SW 1271 (cell line): Measurements from ENCODE around the gene FTO.
A peak's percentile ranks its signal among the peaks of the same experiment; 100 is the strongest.

Experiments
- DNase-seq, 2 experiments: peaks; one replicate each; lab custom pipeline; 2025; lab: John Stamatoyannopoulos, UW

The FTO gene

DNA sequence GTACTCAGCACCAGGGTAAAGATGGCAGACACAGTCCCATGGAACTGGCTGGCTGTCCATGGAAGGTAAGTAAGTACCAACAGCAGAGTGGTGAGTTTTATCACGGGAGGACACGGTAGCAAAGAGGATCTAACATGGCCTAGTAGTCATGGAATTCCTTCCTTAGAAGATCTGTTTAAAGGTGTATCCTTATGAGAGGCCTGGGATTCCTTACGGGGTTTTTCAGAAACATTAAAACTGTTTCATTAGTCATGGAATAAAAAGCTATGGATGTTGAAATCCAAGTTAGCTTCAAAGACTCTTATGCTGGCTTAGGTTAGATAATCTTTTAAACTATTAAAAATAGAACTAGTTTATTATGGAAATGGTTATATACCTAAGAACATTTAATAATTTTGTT lies 7.4 kb downstream of the FTO start:
- DNase-seq, result no peak

DNA sequence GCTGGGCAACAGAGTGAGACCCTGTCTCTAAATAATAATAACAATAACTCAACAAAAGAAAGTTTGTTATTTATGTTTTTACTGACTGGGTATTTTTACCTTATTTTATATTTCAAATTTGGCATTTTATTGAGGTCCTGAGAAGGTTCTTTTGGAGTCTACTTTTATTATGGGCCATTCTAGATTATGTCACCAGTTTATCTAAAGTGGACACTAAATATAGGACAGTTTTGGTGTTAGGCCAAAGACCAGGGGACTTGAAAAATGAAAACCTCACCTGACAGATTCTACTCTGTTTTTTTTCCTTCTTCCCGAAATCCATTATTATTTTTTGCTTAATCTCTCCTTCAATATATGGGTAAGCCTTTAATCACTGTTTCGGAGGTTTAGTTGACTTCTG lies 8.1 kb downstream of the FTO start:
- DNase-seq, result no peak

DNA sequence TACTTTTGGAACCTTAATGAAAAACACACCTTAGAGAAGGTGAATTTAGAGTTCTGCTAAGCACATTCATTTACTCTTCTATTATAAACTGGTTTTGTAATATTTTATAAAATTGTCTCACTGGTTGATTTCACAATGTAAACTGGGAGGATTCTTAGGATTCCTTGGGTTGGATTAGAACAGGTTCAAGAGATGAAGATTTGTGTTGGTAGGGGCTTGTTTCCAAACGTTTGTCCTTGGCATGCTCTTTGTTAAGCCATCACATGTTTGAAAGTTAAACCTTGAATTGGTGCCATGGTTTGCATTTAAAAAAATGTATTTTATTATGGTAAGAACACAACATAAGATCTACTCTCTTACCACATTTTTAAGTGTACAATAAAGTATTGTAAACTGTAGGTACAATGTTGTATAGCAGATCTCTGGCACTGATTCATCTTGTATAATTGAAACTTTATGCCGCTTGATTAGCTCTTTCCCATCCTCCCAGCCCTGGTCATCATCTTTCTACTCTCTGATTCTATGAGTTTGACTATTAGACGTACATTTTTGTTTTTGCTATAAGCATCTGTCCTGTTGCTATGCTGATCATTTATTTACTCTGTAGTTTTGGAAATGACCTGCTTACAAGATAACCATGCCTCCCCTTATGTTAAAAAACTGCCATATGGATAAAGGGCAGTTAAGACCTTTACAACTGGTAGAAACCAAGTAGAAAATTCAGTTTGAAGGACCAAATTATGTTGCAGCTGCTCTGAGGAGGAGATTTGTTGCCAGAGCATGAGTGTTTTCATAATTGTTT lies 9.6 kb downstream of the FTO start:
- DNase-seq, result no peak

DNA sequence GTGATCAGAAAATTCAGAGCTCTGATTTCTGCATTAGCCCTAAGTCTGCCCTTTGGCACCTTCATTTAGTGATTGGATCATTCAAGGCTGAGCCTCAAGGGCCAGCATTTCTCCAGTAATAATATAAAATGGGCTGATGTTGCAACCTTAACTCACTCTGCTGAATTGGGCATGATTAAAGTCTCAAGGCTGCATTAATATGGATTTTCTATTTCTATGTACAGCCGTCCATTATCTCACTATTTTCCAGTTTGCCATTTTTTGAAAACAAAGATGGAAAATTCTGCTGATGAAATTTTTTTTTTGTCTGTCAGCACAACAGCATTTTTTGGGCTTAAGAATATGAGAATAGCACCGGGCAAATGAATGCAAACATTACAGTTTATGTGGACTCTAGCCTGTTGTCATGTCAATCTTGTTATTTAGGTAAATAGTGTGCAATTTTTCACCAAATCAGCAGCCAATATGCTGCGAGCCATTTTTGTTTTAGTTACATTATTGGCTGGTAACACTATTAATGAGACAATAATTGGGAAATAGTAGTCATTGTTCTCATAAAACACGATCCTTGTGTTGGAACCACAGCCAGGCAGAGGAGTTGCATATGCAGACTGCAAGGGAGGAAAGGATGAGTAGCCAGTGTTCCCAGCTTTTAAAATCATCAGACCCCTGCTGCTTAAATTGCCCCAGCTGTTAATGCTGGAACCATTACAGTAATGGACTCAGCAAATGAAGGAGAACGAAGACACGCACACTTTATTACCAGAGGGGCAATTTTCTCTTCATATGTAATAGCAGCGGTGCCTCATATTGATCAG lies 10.5 kb downstream of the FTO start:
- no peak for DNase-seq

DNA sequence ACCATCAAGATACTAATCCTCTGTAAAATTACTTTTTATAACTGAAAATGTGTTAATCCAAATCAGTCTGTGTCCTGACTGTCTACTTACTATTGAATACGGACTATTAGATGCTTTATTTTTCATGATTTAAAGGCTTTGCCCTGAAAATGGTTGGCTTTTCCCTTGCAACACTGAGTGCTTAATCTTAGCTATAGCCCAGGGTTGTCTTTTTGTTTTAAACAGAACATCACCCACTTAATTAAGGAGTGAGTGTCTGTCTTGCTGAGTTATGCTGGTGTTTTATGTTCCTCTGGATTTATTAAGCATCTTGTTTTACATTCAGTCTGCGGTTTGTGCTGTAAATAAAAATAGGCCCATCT lies 11.0 kb downstream of the FTO start:
- DNase-seq, result no peak

DNA sequence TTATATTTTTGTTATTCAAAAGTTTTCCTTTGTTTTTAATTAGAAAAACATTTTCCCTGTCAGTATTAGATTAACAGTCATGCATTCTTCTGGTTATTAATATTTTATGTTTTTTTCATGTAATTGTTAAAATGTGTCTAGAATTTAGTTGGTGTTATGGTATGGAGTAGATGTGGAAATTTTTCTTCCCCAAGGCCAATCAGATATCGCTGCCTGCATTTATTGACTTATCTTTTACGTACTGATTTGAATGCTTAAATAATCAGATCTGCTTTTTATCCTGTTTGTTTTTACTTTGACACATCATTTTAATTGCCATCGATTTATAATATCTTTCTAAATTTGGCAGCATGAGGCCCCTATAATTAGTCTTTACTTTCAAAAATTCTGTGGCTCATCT lies 13.6 kb downstream of the FTO start:
- DNase-seq, result no peak

DNA sequence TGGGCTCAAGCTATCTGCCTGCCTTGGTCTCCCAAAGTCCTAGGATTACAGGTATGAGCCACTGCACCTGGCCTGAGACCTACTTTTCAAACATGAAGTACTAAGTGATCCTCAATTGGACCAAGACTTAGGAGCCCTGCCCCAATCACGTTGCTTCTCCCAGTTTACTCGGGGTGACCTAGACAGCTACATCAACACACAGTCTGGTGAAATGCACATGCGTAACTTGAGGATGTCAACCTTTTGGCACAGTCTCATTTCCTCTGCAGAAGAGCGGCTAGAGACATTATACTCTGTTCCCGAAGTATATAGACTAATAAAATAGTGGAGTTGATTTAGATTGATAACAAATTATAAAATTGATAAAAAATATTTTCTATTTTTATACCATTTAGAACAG lies 17.1 kb downstream of the FTO start:
- no peak for DNase-seq

DNA sequence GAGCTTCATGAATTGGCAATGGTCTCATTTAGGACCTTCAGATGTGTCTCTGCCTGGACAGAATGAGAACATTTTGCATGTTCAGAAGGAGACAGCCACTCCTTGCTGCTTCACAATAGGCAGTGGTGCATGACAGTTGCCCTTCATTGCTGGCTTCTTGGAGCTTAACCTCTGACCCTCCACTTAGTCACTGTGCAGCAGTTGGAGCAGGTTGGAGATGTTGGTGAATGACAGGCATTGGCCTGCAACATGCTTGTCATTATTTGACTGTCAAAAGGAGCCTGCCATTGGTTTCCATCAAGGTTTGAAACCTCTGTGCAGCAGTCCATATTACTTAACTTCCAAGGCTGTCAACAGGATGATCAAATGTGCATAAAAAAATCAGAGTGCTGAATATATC lies 22.7 kb downstream of the FTO start:
- no peak for DNase-seq

DNA sequence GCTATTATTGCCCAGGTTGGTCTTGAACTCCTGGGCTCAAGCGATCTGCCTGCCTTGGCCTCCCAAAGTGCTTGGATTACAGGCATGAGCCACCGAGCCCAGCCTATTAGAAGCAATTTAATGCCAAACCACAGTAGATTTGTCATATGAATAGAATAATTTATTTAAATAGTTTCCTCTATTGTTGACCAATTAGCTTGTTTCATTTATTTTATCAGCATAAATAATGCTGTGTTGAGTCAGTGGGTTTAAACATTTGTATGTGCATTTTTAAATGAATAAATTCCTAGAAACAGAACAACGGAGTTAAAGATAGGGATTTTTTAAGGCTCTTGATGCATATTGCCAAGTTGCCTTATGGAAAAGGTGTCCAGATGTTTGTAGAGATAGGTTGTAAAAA lies 26.7 kb downstream of the FTO start:
- no peak for DNase-seq

DNA sequence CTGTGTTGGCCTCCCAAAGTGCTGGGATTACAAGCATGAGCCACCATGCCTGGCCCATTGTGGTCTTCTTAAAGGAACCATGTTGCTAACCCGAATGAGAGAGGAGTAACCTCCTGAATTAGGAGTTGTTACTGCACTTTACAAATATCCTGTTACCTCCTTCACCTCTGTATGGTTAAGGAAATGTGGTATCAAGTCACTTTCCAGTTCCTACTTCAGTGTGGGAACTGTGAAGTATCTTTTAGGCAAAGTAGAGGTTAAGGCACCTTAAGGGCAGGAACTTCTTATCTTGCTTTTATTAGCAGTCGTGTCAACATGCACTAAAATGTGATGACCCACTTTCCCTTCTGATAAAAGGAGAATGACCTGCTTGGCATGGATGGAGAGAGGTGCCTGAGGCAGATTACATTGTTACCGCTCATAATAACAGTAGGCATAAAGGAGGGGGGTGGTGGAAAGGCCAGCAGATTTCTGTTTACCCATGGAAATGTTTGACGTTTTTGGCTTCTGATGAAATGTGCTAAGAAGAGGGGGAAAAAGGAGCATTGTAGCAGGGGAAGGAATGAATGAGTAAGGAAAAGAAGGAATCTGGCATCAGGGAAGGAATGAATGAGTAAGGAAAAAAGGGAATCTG lies 28.5 kb downstream of the FTO start:
- DNase-seq, result no peak

DNA sequence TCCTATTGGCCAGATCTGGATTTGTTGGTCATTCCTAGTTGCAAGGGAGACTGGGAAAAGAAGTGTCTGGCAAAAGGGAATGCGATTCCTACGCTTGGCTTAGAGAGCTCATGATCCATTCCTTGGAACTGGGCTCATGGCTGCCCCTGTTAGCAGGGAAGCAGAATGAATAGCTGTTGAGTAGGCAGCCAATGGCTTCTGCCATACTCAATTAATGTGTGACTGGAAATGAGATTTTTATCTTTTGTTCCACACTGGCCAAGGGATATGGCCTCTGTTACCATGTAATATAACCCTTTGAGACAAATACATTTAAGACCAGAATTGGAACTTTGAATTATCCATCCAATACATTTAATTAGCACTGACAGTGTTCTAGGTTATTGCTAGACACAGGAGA lies 31.0 kb downstream of the FTO start:
- no peak for DNase-seq

DNA sequence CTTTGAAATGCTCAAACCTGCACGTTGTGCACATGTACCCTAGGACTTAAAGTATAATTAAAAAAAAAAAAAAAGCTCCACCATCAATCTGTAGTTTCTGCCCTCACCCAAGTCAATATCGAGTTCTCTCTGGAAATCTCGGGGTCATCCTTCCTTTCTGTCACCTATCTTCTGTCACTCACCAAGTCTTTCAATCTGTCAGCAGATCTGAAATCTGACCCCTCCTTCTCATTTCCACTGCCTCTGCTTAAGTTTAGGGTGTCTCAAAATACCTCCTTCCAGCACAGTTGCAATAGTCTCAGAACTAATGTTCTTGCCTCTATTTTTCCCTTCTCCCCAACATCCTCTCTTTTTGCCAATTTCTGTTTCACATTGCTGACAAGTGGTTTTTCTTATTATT lies 32.3 kb downstream of the FTO start:
- no peak for DNase-seq

DNA sequence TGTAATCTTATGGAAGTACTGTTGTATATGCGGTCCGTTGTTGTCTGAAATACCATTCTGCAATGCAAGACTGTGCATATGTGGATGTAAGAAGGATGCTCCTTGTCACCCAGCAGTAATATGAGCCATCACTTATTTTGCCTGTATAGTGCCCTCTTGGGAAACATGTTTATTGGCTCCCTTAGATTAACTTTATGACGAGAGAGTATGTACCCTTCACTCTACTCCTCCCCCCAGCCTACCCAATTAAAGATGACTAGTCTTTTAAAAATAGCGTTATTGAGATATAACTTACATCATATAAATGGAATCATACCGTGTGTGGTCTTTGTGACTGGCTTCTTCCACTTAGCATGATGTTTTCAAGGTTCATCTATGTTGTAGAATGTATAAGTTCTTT lies 33.6 kb downstream of the FTO start:
- no peak for DNase-seq

DNA sequence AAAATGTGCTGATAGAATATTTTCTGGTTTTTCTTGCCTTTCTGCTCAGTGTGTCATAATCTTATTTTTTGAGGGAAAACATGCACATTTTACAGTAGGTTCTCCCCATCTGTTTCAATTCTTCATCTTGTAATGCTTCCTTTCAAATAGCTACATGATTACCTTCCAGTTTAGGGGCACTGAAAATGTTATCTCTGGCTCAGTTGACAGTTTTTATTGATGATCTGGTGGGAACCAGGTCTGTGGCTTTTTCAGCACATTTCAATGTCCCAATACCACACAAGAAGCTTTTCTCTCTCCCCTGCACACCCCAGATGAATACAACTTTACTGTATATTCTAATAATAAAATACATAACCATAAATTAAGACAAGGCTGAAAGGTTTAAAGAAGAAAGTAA lies 36.5 kb downstream of the FTO start:
- no peak for DNase-seq

DNA sequence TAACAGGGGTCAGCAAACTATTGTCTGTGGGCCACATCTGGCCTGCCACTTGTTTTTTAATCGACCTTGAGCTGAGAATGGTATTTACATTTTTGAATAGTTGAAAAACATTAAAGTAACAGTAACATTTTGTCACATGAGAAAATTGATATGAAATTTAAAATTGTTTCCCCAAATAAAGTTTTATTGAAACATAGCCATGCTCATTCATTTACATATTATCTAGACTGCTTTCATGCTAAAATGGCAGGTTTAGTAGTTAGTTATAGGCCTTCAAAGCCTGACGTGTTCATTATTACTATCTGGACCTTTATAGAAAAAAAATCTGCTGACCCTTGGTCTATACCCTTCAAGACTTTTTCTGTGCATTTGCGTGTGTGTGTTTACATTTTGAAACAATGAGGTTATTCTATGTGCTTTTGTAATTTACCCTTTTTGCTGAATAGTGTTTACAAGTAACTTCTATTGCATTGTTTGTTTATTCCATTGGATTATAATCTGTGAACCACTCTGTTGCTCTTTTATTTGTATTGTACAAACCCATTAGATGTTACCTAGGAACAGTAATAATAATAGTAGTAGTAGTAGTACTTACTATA lies 37.1 kb downstream of the FTO start:
- DNase-seq, result no peak

DNA sequence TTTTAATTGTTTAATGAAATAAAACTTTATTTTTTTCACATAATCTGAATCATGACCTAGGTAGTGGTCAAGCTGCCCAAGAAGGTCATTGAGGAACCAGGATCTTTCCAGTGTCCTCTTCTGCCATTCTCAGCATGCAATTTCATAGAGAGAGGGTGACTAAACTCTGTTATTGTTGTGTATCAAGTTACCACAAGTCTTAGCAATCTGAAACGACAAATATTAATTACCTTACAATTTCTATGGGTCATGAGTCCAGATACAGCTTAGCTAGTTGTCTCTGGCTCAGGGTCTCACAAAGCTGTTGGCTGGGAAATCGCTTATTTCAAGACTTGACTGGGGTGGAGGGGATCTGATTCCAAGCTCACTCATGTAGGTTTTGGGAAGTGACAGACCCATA lies 37.6 kb downstream of the FTO start:
- DNase-seq, result no peak

DNA sequence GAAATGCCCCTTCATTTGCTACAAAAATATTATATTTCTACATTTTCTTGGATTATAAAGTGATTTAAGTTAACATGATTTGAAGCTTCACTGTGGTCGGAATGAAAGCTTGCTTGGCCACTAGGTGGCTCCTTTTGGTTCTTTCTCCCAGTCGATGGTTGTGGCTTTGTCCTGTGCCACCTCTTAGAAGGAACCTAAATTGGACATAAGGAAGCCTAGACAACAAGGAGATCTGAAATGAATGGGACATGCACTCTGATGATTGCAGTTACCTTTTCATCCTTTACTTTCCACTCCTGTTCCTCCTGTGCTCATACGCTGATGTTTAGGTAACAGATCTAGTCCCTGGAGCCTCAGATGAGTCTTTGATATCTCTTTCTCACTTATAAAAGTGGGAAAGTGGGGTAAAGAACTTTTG lies 39.2 kb downstream of the FTO start:
- no peak for DNase-seq

DNA sequence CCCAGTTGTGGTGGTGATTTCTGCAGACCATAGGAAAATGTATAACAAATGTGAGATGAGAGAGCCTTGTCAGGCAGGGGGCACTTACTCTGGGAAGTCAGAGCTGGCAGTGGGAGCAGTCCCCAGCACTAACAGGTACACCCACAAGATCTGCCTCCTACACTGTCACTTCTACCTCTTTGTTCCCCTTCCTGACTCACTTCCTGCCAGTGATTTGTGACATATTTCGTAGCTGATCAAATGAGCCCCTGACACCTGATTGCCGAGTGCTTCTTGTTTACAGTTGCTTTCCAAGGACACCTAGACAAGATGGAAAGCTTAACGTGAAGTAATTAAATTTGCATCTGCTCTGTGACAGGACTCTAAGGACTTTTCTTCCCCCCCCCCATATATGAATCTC lies 40.5 kb downstream of the FTO start:
- no peak for DNase-seq

DNA sequence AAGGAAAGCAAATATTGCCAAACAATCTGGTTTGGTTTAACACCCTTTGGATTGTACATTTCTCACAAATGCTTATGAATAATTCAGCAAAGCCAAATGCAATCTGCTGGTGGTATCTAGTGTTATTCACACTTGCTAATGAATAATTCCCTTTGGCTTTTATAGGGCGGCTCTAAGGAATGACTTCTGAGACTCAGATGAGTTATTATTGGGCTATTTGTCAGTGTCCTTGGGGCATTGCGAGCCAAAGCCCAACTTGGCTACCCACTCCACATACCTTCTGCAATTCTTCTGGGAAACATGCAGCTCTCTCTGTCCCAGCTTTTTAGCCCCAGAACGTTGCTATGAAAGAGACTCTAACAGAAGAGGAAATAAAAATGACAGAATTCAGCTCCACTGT lies 41.1 kb downstream of the FTO start:
- no peak for DNase-seq

DNA sequence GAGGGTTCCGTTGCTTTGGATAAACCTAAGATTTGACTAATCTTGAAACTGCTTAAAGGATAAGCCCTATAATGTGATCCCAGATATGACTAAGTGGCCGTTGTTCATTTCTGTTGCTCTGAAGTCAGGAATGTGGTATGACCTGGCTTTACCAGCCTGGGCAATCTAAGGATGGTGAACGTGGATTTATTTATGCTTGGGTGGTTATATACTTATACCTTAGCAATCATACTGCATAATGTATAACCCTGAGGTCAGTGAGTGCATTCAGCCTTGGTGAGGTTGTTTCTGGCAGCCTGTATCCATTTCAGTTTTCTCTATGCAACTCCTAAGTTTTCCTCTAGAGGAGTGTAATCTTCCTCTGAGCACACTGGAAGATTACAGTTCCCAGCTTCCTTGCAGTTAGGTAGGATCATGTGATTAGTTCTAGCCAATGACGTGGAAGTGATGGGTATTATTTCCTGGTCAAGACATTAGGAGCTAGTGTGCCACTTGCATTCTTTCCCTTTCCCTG lies 41.9 kb downstream of the FTO start:
- peak; percentile 7 to 8 for DNase-seq

DNA sequence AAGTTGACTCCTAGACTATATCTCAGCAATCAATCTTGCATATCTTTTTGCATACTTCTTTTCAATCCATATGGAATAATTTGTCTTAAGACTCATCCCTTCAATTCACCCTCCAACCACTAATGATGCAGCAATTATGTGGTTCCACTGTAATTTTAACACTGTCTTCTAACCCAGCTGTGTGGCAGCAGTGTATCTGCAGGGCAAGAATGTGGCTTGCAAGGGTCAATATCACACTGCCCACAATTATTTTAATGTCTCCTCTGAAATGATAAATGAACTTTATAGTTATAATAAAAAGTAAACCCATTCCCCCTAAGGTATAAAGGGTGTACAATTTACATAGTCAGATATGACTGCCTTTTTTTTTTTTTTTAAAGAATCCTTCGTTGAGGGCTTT lies 48.6 kb downstream of the FTO start:
- DNase-seq, result no peak

DNA sequence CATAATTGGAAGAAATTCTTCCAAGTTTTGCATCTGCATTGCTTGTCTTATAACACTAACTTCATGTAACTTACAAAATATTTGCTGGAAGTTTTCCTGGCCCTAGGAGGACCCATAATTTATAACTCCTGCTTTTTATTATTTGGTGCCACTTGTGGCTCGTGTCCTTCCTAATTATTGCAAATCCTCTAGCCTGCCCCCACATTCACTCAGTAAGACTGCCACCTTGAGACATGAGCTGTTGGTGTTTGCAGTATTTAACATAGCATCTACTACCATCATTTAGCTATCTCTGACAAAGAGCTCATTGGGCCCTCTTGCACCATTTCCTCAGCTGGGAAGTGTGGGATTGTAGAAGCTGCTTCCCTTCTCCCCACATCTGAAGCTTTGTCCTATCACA lies 49.5 kb downstream of the FTO start:
- no peak for DNase-seq
